IMR-90 (cell line): ENCODE results near the gene NAE1. TPM values are rescaled to one million over a fixed set of nuclear protein-coding genes. Genes with fewer than 3 reads are reported as not detected.

ENCODE experiments used
- ATAC-seq: fragments of 200-7000 bp; cut with Tn5 transposase; 2 replicates; pipeline ENCODE4 v1.9.1; 2020; ENCODE audit warnings: low read depth, mild to moderate bottlenecking, moderate library complexity
- BruUV-seq: library from RNA; stranded (reverse); fragments of 400-500 nt; replicated peaks from 2 replicates; lab custom pipeline; 2021; lab: Mats Ljungman, UMichigan
- CTCF ChIA-PET: fragments of 300-600 bp; formaldehyde crosslinking; extraction: SDS; loops from one replicate; lab custom pipeline; 2021; ENCODE audit warnings: antibody characterized with exemption; lab: Yijun Ruan, JAX
- POLR2A ChIA-PET: fragments of 300-600 bp; sonication (Branson Sonifier 250); formaldehyde crosslinking; loops from one replicate; lab custom pipeline; 2022; ENCODE audit warnings: antibody characterized with exemption; ENCODE audit not compliant: unreplicated experiment; lab: Charles Lee
- DNase-seq: peaks from one replicate; pipeline ENCODE4 v3.0.0; 2013
- H2AFZ ChIP-seq: replicated peaks from 2 replicates; pipeline ENCODE3; 2013; ENCODE audit warnings: low read length, mild to moderate bottlenecking; ENCODE audit not compliant: poor library complexity
- H2AK5ac ChIP-seq: 2 replicates; pipeline ENCODE4 v1.6.1; 2013; ENCODE audit warnings: low read depth, low read length, inconsistent platforms
- H2AK9ac ChIP-seq: replicated peaks from 2 replicates; pipeline ENCODE3; 2013; ENCODE audit warnings: mild to moderate bottlenecking, low read depth, low read length, moderate library complexity; ENCODE audit not compliant: poor library complexity
- H2BK120ac ChIP-seq: 2 replicates; pipeline ENCODE4 v1.6.1; 2013; ENCODE audit warnings: low read depth, low read length, inconsistent platforms
- H2BK15ac ChIP-seq: 3 replicates; pipeline ENCODE4 v1.6.1; 2013; ENCODE audit warnings: low read depth, low read length, inconsistent platforms
- H2BK20ac ChIP-seq: 2 replicates; pipeline ENCODE4 v1.6.1; 2013; ENCODE audit warnings: low read depth, mild to moderate bottlenecking, inconsistent platforms, low read length, moderate library complexity
- H2BK5ac ChIP-seq: 2 replicates; pipeline ENCODE4 v1.6.1; 2013; ENCODE audit warnings: mild to moderate bottlenecking, low read depth, low read length, inconsistent platforms; ENCODE audit not compliant: poor library complexity, severe bottlenecking
- H3K14ac ChIP-seq: replicated peaks from 2 replicates; pipeline ENCODE4 v1.6.1; 2013; ENCODE audit warnings: low read depth, low read length, inconsistent platforms
- H3K18ac ChIP-seq: 2 replicates; pipeline ENCODE4 v1.6.1; 2013; ENCODE audit warnings: low read depth, low read length, control low read depth
- H3K23ac ChIP-seq: 2 replicates; pipeline ENCODE4 v1.6.1; 2013; ENCODE audit warnings: low read depth, low read length, inconsistent platforms
- H3K27ac ChIP-seq: 2 replicates; pipeline ENCODE4 v1.5.1; 2013; ENCODE audit warnings: mild to moderate bottlenecking, control low read depth, low read length; ENCODE audit not compliant: insufficient read depth
- H3K27me3 ChIP-seq: 2 replicates; pipeline ENCODE4 v1.6.1; 2013; ENCODE audit warnings: low read length; ENCODE audit not compliant: control insufficient read depth, insufficient read depth
- H3K36me3 ChIP-seq: 2 replicates; pipeline ENCODE4 v1.6.1; 2013; ENCODE audit warnings: low read length, mixed read lengths; ENCODE audit not compliant: control insufficient read depth, insufficient read depth
- H3K4ac ChIP-seq: 2 replicates; pipeline ENCODE4 v1.6.1; 2013; ENCODE audit warnings: low read depth, low read length, inconsistent platforms
- H3K4me1 ChIP-seq: 2 replicates; pipeline ENCODE4 v1.6.1; 2013; ENCODE audit warnings: low read length, mixed read lengths; ENCODE audit not compliant: control insufficient read depth, insufficient read depth
- H3K4me2 ChIP-seq: 2 replicates; pipeline ENCODE4 v1.6.1; 2013; ENCODE audit warnings: low read depth, mild to moderate bottlenecking, control low read depth, low read length, moderate library complexity
- H3K4me3 ChIP-seq: 2 replicates; pipeline ENCODE4 v1.5.1; 2013; ENCODE audit warnings: low read depth, mild to moderate bottlenecking, control low read depth, low read length, moderate library complexity; ENCODE audit not compliant: insufficient read depth
- H3K56ac ChIP-seq: 2 replicates; pipeline ENCODE4 v1.6.1; 2013; ENCODE audit warnings: low read length, inconsistent platforms; ENCODE audit not compliant: insufficient read depth; ENCODE audit errors: extremely low read depth
- H3K79me1 ChIP-seq, 2 experiments: 2 replicates each; pipeline ENCODE4 v1.6.1; 2013; ENCODE audit warnings: low read length in 2 of 2, inconsistent platforms in 1 of 2, low read depth in 1 of 2
- H3K9ac ChIP-seq: 2 replicates; pipeline ENCODE4 v1.6.1; 2013; ENCODE audit warnings: low read depth, low read length, control low read depth
- H3K9me1 ChIP-seq: 2 replicates; pipeline ENCODE4 v1.6.1; 2013; ENCODE audit warnings: low read length, inconsistent platforms; ENCODE audit not compliant: insufficient read depth
- H3K9me3 ChIP-seq: 2 replicates; pipeline ENCODE4 v1.6.1; 2013; ENCODE audit warnings: low read length; ENCODE audit not compliant: control insufficient read depth, insufficient read depth
- H4K20me1 ChIP-seq: 2 replicates; pipeline ENCODE4 v1.6.1; 2013; ENCODE audit warnings: low read length, inconsistent platforms; ENCODE audit not compliant: insufficient read depth
- H4K5ac ChIP-seq: 2 replicates; pipeline ENCODE4 v1.6.1; 2013; ENCODE audit warnings: mild to moderate bottlenecking, low read depth, low read length, control low read depth
- H4K8ac ChIP-seq, 2 experiments: 2 replicates each; pipeline ENCODE4 v1.6.1; 2013; ENCODE audit warnings: low read depth in 2 of 2, low read length in 2 of 2, control low read depth in 1 of 2, inconsistent platforms in 1 of 2
- H4K91ac ChIP-seq: 2 replicates; pipeline ENCODE4 v1.6.1; 2013; ENCODE audit warnings: low read depth, low read length, inconsistent platforms; ENCODE audit not compliant: insufficient read depth
- BHLHE40 ChIP-seq: fragments of 150-350 bp; IDR thresholded peaks from 2 replicates; pipeline ENCODE4 v1.6.1; 2016; ENCODE audit warnings: mild to moderate bottlenecking, low read depth, low read length
- CEBPB ChIP-seq: IDR thresholded peaks from 2 replicates; pipeline ENCODE4 v1.6.1; 2012; ENCODE audit warnings: low read depth, low read length, improper control_type of control experiment
- CHD1 ChIP-seq: IDR thresholded peaks from 2 replicates; pipeline ENCODE4 v1.6.1; 2012; ENCODE audit warnings: low read depth, low read length, improper control_type of control experiment
- CTCF ChIP-seq: conservative IDR thresholded peaks from 2 replicates; pipeline ENCODE4 v1.5.1; 2012; ENCODE audit warnings: mild to moderate bottlenecking, low read depth, low read length, improper control_type of control experiment
- FOS ChIP-seq: fragments of 150-350 bp; IDR thresholded peaks from 2 replicates; pipeline ENCODE4 v1.6.1; 2016; ENCODE audit warnings: low read depth, low read length
- MAFK ChIP-seq: IDR thresholded peaks from 2 replicates; pipeline ENCODE4 v1.6.1; 2012; ENCODE audit warnings: low read depth, low read length, improper control_type of control experiment
- MAZ ChIP-seq: IDR thresholded peaks from 2 replicates; pipeline ENCODE4 v1.6.1; 2012; ENCODE audit warnings: low read depth, mild to moderate bottlenecking, low read length, improper control_type of control experiment, moderate library complexity, borderline replicate concordance
- MXI1 ChIP-seq: IDR thresholded peaks from 2 replicates; pipeline ENCODE4 v1.6.1; 2012; ENCODE audit warnings: low read depth, mild to moderate bottlenecking, low read length, moderate library complexity, borderline replicate concordance
- NFE2L2 ChIP-seq: fragments of 150-350 bp; IDR thresholded peaks from 2 replicates; pipeline ENCODE4 v1.6.1; 2016; ENCODE audit warnings: low read depth, mild to moderate bottlenecking, low read length
- POLR2A ChIP-seq: IDR thresholded peaks from 2 replicates; pipeline ENCODE4 v1.6.1; 2012; ENCODE audit warnings: mild to moderate bottlenecking, low read depth, low read length
- RAD21 ChIP-seq: IDR thresholded peaks from 2 replicates; pipeline ENCODE4 v1.6.1; 2012; ENCODE audit warnings: low read length, improper control_type of control experiment
- RCOR1 ChIP-seq: IDR thresholded peaks from 2 replicates; pipeline ENCODE4 v1.6.1; 2012; ENCODE audit warnings: mild to moderate bottlenecking, low read length, improper control_type of control experiment; ENCODE audit not compliant: insufficient replicate concordance
- RFX5 ChIP-seq: IDR thresholded peaks from 2 replicates; pipeline ENCODE4 v1.8.0; 2012; ENCODE audit warnings: low read depth, mild to moderate bottlenecking, low read length, moderate library complexity
- SMC3 ChIP-seq: fragments of 150-350 bp; IDR thresholded peaks from 2 replicates; pipeline ENCODE4 v1.6.1; 2016; ENCODE audit warnings: low read depth, mild to moderate bottlenecking, antibody characterized with exemption, low read length, moderate library complexity
- WGBS, 2 experiments: methylation state at CpG; one replicate each; pipeline versions ENCODE4 v1.1.5 to v1.1.7; 2013; ENCODE audit warnings: missing lambda C conversion rate in 2 of 2; ENCODE audit not compliant: insufficient read length in 1 of 2; ENCODE audit errors: extremely low coverage in 2 of 2; 5-methylcytosine and 5-hydroxymethylcytosine counted together
- dilution Hi-C: fragments of 300-500 bp; cut with HindIII; formaldehyde crosslinking; loops from one replicate; pipeline ENCODE4 v1.14.3; 2018; ENCODE audit warnings: low sequenced_read_pairs; ENCODE audit not compliant: unreplicated experiment
- in situ Hi-C: fragments of 300-500 bp; cut with MboI; formaldehyde crosslinking; loops from 3 replicates; pipeline ENCODE4 v1.14.3; 2019; ENCODE audit warnings: low sequenced_read_pairs, inconsistent platforms, mixed read lengths
- intact Hi-C: fragments of 100-400 bp; cut with micrococcal nuclease; formaldehyde crosslinking; loops from 2 replicates; pipeline ENCODE4 v1.10.0; 2022
- polyA plus RNA-seq, 3 experiments: library from polyadenylated mRNA; depleted of rRNA; stranded (reverse); fragments of >200 nt; gene quantifications; 2 replicates each; pipeline ENCODE4 v1.2.3, GENCODE V29; 2012; ENCODE audit warnings: low replicate concordance in 1 of 3
- total RNA-seq: library from RNA; depleted of rRNA; stranded (reverse); fragments of >200 nt; gene quantifications from 2 replicates; pipeline ENCODE4 v1.2.3, GENCODE V29; 2012
- TF ChIP-seq, protein P1 (sequence below): fragments of 150-350 bp; IDR thresholded peaks from 2 replicates; pipeline ENCODE4 v1.6.1; 2016; ENCODE audit warnings: low read depth, mild to moderate bottlenecking, low read length, moderate library complexity, borderline replicate concordance
- TF ChIP-seq, protein P2 (sequence below): fragments of 150-350 bp; IDR thresholded peaks from 2 replicates; pipeline ENCODE4 v1.6.1; 2017; ENCODE audit warnings: mild to moderate bottlenecking, antibody characterized with exemption, low read length, low read depth

NAE1 gene
- total and polyA plus RNA-seq, 2 of the 4 experiments (the other 2 are of a cell fraction): 33.0 to 36.7 TPM

- no peak for DNase-seq
- Histone ChIP-seq H3K79me1 (no peaks in the 10 kb centered on the region), H3K4me3 (no peak overlapping the region), H3K4me1 (no peaks in the 10 kb centered on the region), H4K20me1 (no peaks in the 10 kb centered on the region; the same call in 1 of the 2 replicates), H2AK5ac (no peak overlapping the region), H2BK15ac (no peak overlapping the region), H3K4ac (no peak overlapping the region), H2BK120ac (no peak overlapping the region), H3K14ac (no peak overlapping the region), H3K4me2 (no peak overlapping the region), H2AFZ (no peak overlapping the region), H3K9me1 (no peaks in the 10 kb centered on the region), H2BK5ac (no peak overlapping the region), H4K91ac (no peak overlapping the region), H2BK20ac (no peak overlapping the region), H3K9ac (no peak overlapping the region), H3K36me3 (peaks cover 19% of the 10 kb centered on the region), H4K5ac (no peak overlapping the region), H3K27me3 (no peaks in the 10 kb centered on the region), H3K56ac (no peak overlapping the region), H4K8ac (no peak overlapping the region), H3K9me3 (no peaks in the 10 kb centered on the region), H3K27ac (no peak overlapping the region), H3K18ac (no peak overlapping the region), H3K23ac (no peak overlapping the region), H2AK9ac (no peak overlapping the region)
- TF ChIP-seq CTCF (no peak), RAD21 (no peak), MAZ (no peak), FOS (no peak), CHD1 (no peak), MAFK (no peak), CEBPB (no peak), NFE2L2 (no peak), RFX5 (no peak), MXI1 (no peak), BHLHE40 (no peak), SMC3 (no peak), RCOR1 (no peak), POLR2A (no peak)
- TF ChIP-seq, protein P1, sequence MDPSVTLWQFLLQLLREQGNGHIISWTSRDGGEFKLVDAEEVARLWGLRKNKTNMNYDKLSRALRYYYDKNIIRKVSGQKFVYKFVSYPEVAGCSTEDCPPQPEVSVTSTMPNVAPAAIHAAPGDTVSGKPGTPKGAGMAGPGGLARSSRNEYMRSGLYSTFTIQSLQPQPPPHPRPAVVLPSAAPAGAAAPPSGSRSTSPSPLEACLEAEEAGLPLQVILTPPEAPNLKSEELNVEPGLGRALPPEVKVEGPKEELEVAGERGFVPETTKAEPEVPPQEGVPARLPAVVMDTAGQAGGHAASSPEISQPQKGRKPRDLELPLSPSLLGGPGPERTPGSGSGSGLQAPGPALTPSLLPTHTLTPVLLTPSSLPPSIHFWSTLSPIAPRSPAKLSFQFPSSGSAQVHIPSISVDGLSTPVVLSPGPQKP: no peak
- TF ChIP-seq, protein P2, sequence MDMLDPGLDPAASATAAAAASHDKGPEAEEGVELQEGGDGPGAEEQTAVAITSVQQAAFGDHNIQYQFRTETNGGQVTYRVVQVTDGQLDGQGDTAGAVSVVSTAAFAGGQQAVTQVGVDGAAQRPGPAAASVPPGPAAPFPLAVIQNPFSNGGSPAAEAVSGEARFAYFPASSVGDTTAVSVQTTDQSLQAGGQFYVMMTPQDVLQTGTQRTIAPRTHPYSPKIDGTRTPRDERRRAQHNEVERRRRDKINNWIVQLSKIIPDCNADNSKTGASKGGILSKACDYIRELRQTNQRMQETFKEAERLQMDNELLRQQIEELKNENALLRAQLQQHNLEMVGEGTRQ: no peak
- intact Hi-C loops (no loop called here), dilution Hi-C loops (no loop called here), in situ Hi-C loops (no loop called here)
- no TSS peak for BruUV-seq
- no peak for ATAC-seq
- CTCF ChIA-PET: no interaction called here
- WGBS, 2 experiments: 97% methylated on average over 9 of the region's 19 CpGs; no CpG with 5 or more reads in 1 of the 2 experiments
- POLR2A ChIA-PET: no interaction called here
These were observed 29.9 kb downstream of the NAE1 start for GRCh38 chr16:66800856-66801255.
